Measurements from ENCODE around the gene CDK1.

DNA sequence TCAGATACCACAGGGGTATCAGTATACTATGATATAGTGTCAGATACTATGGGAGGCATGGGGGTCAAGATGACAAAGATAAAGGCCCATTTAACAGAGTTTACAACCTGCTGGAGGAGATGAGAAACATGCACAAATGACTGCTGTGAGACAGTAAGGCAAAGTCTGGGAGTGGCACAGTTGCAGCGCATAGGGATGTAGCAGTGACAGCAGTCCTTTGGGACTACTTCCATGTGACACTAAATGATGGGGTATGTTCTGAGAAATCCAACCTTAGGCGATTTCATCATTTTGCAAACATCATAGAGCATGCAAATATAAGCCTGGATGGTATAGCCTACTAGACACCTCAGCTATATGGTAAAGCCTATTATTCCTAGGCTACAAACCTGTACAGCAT is 56.8 kb downstream of the CDK1 start:
- TF ChIP-seq, protein P1, sequence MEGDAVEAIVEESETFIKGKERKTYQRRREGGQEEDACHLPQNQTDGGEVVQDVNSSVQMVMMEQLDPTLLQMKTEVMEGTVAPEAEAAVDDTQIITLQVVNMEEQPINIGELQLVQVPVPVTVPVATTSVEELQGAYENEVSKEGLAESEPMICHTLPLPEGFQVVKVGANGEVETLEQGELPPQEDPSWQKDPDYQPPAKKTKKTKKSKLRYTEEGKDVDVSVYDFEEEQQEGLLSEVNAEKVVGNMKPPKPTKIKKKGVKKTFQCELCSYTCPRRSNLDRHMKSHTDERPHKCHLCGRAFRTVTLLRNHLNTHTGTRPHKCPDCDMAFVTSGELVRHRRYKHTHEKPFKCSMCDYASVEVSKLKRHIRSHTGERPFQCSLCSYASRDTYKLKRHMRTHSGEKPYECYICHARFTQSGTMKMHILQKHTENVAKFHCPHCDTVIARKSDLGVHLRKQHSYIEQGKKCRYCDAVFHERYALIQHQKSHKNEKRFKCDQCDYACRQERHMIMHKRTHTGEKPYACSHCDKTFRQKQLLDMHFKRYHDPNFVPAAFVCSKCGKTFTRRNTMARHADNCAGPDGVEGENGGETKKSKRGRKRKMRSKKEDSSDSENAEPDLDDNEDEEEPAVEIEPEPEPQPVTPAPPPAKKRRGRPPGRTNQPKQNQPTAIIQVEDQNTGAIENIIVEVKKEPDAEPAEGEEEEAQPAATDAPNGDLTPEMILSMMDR (IDR thresholded peaks at IDR 0.05; ENCODE audit: low read depth, low read length), result no peak
- TF ChIP-seq EZH2phosphoT487 (IDR thresholded peaks at IDR 0.05; ENCODE audit: low read depth), result no peak
